Measurements from ENCODE around the gene SIRT6. TPM values are rescaled to one million over a fixed set of nuclear protein-coding genes. Genes with fewer than 3 reads are reported as not detected.

Gene SIRT6
- total RNA-seq, 1 donor from 2014 or later: 34.8 TPM

- DNase-seq (ENCODE audit: low read depth, low spot score): no peak
- no peak overlapping the region for H3K27ac Mint-ChIP-seq (ENCODE audit: unreplicated experiment)
- no peak overlapping the region for H3K4me3 Mint-ChIP-seq
- H3K27me3 Mint-ChIP-seq (ENCODE audit: low read depth): peaks cover 37% of the 10 kb centered on the region
- H3K9me3 Mint-ChIP-seq: no peaks in the 10 kb centered on the region
- no peak for TF ChIP-seq CTCF (conservative IDR thresholded peaks at IDR 0.05)
- peaks cover 5% of the 10 kb centered on the region for H3K4me1 Mint-ChIP-seq
- H3K36me3 Mint-ChIP-seq (ENCODE audit: low read depth): no peaks in the 10 kb centered on the region
Observed at GRCh38 chr19:4189641-4190040, 7.3 kb upstream of the SIRT6 start.

GRCh38 chr19:4187313-4188122 lies 5.2 kb upstream of the SIRT6 start:
- H3K4me3 Mint-ChIP-seq: no peak overlapping the region
- TF ChIP-seq CTCF (conservative IDR thresholded peaks at IDR 0.05): no peak

GRCh38 chr19:4186087-4186993 lies 4.0 kb upstream of the SIRT6 start:
- H3K27me3 Mint-ChIP-seq (ENCODE audit: low read depth): peaks cover 29% of the 10 kb centered on the region
- DNase-seq (ENCODE audit: low read depth, low spot score): peak; percentile 95
- peaks cover 15% of the 10 kb centered on the region for H3K4me1 Mint-ChIP-seq
- H3K27ac Mint-ChIP-seq (ENCODE audit: unreplicated experiment): no peak overlapping the region
- no peaks in the 10 kb centered on the region for H3K9me3 Mint-ChIP-seq
- no peaks in the 10 kb centered on the region for H3K36me3 Mint-ChIP-seq (ENCODE audit: low read depth)
- H3K4me3 Mint-ChIP-seq: peak overlapping the region; percentile 45
- peak; percentile 77 for TF ChIP-seq CTCF (conservative IDR thresholded peaks at IDR 0.05)

More at GRCh38 chr19:4187313-4188122, 5.2 kb upstream of the SIRT6 start:
- no peaks in the 10 kb centered on the region for H3K9me3 Mint-ChIP-seq
- peaks cover 27% of the 10 kb centered on the region for H3K27me3 Mint-ChIP-seq (ENCODE audit: low read depth)
- peaks cover 8% of the 10 kb centered on the region for H3K4me1 Mint-ChIP-seq
- DNase-seq (ENCODE audit: low read depth, low spot score): no peak
- no peak overlapping the region for H3K27ac Mint-ChIP-seq (ENCODE audit: unreplicated experiment)
- H3K36me3 Mint-ChIP-seq (ENCODE audit: low read depth): no peaks in the 10 kb centered on the region

- Mint-ChIP-seq H3K4me1 (peaks cover 18% of the 10 kb centered on the region), H3K27me3 (ENCODE audit: low read depth) (peaks cover 29% of the 10 kb centered on the region), H3K9me3 (no peaks in the 10 kb centered on the region), H3K4me3 (peak overlapping the region; percentile 68), H3K36me3 (ENCODE audit: low read depth) (no peaks in the 10 kb centered on the region), H3K27ac (ENCODE audit: unreplicated experiment) (no peak overlapping the region)
- no peak for DNase-seq (ENCODE audit: low read depth, low spot score)
- no peak for TF ChIP-seq CTCF (conservative IDR thresholded peaks at IDR 0.05)
Observed at GRCh38 chr19:4185413-4186086, 3.2 kb upstream of the SIRT6 start.

GRCh38 chr19:4184718-4185352 lies 2.5 kb upstream of the SIRT6 start:
- no peak for TF ChIP-seq CTCF (conservative IDR thresholded peaks at IDR 0.05)
- H3K4me1 Mint-ChIP-seq: peaks cover 18% of the 10 kb centered on the region
- peaks cover 29% of the 10 kb centered on the region for H3K27me3 Mint-ChIP-seq (ENCODE audit: low read depth)
- H3K36me3 Mint-ChIP-seq (ENCODE audit: low read depth): no peaks in the 10 kb centered on the region
- no peak for DNase-seq (ENCODE audit: low read depth, low spot score)
- no peak overlapping the region for H3K27ac Mint-ChIP-seq (ENCODE audit: unreplicated experiment)
- H3K4me3 Mint-ChIP-seq: peak overlapping the region; percentile 68
- no peaks in the 10 kb centered on the region for H3K9me3 Mint-ChIP-seq

Measured in neural crest cell (in vitro differentiated cells).